ENCODE data around the gene CDK9.

The CDK9 gene

GRCh38 chr9:127806871-127807270, 21.0 kb downstream of the CDK9 start:
- no peak for DNase-seq

DNA sequence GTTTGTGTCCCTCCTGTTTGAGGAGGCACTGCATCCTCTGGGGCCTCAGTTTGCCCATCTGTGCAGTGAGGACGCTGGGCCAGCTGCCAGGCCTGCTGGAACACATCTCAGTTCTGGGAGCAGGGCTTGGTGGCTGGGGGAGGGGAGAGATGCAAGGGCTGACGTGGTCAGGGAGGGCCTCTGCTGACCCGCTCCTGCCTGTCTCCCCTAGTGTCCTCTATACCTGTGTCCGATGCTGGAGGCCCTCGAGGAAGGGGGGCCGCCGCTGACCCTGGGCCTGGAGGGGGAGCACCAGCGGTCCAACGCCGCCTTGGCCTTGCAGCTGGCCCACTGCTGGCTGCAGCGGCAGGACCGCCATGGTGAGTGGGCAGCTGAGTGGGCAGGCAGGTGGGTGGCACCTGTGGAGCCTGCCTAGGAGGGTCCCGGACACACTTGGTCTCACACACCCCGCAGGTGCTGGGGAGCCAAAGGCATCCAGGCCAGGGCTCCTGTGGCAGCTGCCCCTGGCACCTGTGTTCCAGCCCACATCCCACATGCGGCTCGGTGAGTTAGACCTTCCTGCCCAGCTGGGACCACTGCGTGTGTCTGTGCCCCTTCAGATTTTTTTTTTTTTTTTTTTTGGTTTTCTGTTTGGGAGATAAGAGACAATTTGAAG, 22.6 kb downstream of the CDK9 start:
- DNase-seq: no peak

DNA sequence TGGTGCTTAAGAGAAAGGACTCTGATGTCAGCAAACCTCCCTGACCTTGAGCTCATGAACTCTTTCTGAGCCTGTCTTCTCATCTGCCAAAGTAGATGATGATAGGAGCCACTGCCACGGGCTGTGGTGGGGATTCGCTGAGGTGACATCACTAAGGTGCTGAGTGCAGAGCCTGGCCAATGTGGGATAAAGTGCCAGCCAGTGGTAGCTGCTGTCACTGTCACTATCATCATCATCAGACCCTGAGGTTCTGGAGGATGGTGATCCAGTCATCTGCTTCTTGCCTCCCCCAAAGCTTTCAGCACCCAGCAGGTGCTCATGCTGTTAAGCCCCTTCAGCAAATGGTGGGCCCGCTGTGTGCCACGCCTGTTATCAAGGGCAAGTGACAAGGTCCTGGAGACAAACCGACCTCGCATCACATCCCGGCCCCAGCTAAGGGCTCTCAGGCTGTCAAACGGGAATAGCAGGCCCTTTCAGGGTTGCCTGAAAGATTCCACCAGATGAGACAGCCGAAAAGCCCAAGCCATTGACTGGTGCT, 23.2 kb downstream of the CDK9 start:
- DNase-seq: no peak

DNA sequence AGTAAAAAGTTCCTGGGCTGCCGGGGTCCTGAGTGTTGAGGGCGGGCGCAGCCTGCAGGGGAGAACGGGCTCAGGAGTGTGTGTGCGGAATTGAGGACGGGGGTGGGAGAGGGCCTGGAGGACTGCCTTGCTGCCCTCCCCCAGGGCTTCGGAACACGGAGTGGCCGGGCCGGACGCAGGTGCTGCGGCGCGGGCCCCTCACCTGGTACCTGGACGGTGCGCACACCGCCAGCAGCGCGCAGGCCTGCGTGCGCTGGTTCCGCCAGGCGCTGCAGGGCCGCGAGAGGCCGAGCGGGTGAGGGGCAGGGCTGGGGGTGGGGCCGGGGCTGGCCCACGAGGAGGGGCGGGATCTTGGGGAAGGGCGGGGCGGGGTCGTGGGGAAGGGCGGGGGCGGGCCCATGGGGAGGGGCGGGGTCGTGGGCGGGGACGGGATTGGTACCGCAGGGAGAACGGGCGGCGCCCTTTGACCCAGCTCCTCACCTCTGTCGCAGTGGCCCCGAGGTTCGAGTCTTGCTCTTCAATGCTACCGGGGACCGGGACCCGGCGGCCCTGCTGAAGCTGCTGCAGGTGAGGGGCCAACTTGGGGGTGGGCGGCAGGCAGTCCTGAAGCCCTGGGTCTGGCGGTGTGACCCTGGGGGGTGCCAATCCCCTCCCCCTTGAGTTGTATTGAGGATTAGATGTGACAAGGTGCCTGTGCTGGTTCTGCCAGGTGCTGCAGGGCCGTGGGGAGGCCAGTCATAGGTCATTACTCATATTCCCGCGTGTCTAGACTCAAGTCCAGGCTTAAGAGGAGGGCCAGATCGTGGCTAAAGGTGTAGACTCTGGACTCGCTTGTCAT, 23.9 kb downstream of the CDK9 start:
- peak; percentile 33 for DNase-seq

- DNase-seq: no peak
Measured at GRCh38 chr9:127810378-127811187, 24.7 kb downstream of the CDK9 start.

- no peak for DNase-seq
Measured at GRCh38 chr9:127812011-127812410, 26.2 kb downstream of the CDK9 start.

DNA sequence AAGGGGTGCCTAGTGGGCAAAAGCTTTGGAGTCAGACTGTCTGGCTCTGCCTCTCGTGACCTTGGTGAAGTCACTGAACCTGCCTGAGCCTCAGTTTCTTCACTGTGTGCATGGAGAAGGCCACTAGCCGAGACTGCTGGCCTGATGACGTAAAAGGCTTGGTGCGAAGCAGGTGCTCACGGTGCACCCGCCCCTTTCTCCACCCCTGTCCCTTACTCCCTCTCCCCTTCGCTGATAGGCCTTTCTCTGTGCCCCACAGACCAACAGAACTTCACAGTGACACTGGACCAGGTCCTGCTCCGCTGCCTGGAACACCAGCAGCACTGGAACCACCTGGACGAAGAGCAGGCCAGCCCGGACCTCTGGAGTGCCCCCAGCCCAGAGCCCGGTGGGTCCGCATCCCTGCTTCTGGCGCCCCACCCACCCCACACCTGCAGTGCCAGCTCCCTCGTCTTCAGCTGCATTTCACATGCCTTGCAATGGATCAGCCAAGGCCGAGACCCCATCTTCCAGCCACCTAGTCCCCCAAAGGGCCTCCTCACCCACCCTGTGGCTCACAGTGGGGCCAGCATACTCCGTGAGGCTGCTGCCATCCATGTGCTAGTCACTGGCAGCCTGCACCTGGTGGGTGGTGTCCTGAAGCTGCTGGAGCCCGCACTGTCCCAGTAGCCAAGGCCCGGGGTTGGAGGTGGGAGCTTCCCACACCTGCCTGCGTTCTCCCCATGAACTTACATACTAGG, 27.3 kb downstream of the CDK9 start:
- DNase-seq: no peak

GRCh38 chr9:127813686-127814226, 27.9 kb downstream of the CDK9 start:
- DNase-seq: no peak

GRCh38 chr9:127814619-127815511, 29.0 kb downstream of the CDK9 start:
- DNase-seq: no peak

- DNase-seq: no peak
Measured at GRCh38 chr9:127815512-127816361, 29.9 kb downstream of the CDK9 start.

DNA sequence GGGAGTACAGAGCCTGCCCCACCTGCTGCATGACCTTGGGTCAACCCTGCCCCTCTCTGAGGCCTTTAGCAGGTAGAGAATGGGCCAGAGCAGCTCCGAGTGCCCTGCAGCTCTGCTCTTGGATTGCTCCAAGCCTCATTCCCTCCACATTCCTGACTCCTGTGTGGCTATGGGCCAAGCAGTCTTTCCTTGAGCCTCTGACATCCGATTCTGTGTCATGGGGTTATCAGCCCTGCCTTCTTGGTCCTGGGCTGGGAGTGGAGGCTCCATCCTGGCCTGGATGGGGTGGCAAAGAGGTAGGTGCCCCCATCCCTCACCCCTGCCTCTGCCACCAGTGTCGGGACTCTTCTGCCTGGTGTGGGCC, 30.5 kb downstream of the CDK9 start:
- DNase-seq: no peak

DNA sequence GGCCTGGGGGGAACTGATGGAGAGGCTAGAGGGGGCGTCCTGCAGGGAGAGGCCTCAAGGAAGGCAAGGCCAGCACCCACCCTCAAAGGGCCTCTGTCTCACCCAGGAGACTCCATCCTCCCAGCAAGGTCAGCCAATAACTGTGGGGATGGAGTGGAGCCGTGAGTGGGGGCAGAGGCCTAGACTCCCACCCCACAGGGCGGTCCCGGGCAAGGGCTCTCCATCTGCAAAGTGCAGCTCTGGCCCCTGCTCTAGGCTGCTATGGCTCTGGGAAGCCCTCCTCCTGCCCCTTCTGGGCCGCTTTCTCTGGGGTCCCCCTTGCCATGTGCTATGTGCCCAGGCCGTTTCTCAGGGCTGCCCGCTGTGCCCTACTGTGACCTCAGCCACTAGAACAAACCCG, 30.9 kb downstream of the CDK9 start:
- DNase-seq: no peak

- no peak for DNase-seq
Measured at GRCh38 chr9:127817881-127818434, 32.1 kb downstream of the CDK9 start.

- no peak for DNase-seq
Measured at GRCh38 chr9:127818574-127818973, 32.7 kb downstream of the CDK9 start.

DNA sequence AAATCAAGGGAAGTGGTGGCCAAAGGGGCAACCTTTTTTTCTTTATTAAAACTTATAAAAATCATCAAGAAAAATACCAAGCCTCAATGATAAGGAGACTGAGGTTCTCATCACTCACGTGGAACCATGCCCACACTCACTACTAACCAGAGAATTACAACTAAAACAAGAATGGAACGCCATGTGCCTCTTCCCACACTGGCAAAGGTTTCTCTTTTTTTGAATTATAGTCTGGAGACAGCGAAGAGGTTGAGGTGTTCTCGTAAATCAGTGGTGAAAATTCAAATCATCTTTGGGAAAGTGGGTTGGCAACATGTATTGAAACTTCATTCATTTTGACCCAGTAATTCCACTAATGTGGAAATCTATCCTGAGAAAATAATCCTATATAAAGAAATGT, 36.3 kb downstream of the CDK9 start:
- no peak for DNase-seq

- DNase-seq: no peak
Measured at GRCh38 chr9:127825319-127826051, 39.7 kb downstream of the CDK9 start.

GRCh38 chr9:127826253-127826913, 40.5 kb downstream of the CDK9 start:
- no peak for DNase-seq

- no peak for DNase-seq
Measured at GRCh38 chr9:127828262-127829031, 42.6 kb downstream of the CDK9 start.

Measured in NCI-H1048 (cell line).